BLaER1 treated with 17β-estradiol and CSF1 and Interleukin-3, amounts not matched to agents 10 nM and 100 nM (cell line): ENCODE data around the gene FGF9.

Source experiments
- H3K27ac ChIP-seq, 11 experiments: shearing (Covaris generic); formaldehyde crosslinking; 2 replicates each; pipeline ENCODE4 v1.8.1; 2022
- H3K27me3 ChIP-seq, 11 experiments: shearing (Covaris generic); formaldehyde crosslinking; 2 replicates each; pipeline ENCODE4 v1.8.1; 2022
- H3K36me3 ChIP-seq, 11 experiments: shearing (Covaris generic); formaldehyde crosslinking; 2 replicates each; pipeline ENCODE4 v1.8.1; 2022
- H3K4me1 ChIP-seq, 10 experiments: shearing (Covaris generic); formaldehyde crosslinking; 2 replicates each; pipeline ENCODE4 v1.8.1; 2022
- H3K4me2 ChIP-seq, 11 experiments: shearing (Covaris generic); formaldehyde crosslinking; 2 replicates each; pipeline ENCODE4 v1.8.1; 2022
- H3K4me3 ChIP-seq, 10 experiments: shearing (Covaris generic); formaldehyde crosslinking; 2 replicates each; pipeline ENCODE4 v1.8.1; 2022
- H3K9ac ChIP-seq, 11 experiments: shearing (Covaris generic); formaldehyde crosslinking; 2 replicates each; pipeline ENCODE4 v1.8.1; 2022
- H3K9me3 ChIP-seq, 11 experiments: shearing (Covaris generic); formaldehyde crosslinking; replicated peaks in 1 of 11; 2 replicates each; pipeline ENCODE4 v1.8.1; 2022
- H4K20me1 ChIP-seq, 11 experiments: shearing (Covaris generic); formaldehyde crosslinking; 2 replicates each; pipeline ENCODE4 v1.8.1; 2022
- Cebpa-rat ChIP-seq, 11 experiments: shearing (Covaris generic); IDR thresholded peaks; 2 replicates each; pipeline ENCODE4 v1.8.1; 2022

The FGF9 gene

DNA sequence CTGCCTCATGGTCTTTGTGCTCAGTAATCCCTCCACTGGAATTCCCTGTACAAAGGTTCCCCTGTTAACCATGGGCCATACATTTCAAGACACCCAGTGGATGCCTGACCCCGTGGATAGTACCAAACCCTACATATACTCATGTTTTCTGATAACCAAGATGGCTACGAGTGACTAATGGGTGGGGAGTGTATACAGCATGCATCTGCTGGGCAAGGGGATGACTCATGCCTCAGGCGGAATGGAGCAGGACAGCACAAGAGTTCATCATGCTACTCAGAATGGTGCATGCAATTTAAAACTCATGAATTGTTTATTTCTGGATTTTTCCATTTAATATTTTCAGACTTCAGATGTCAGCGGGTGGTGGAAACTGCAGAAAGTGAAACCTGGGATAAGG lies 13.3 kb upstream of the FGF9 start:
- Histone ChIP-seq H3K36me3 (peaks cover 0 to 20% (median 0%) of the 10 kb centered on the region in 11 experiments; a peak in 3 of 22 replicates), H3K27ac (no peak overlapping the region), H3K9me3 (peaks cover 32 to 73% (median 53%) of the 10 kb centered on the region in 11 experiments), H3K4me3 (no peak overlapping the region), H3K4me2 (no peak overlapping the region), H3K4me1 (peaks cover 0 to 10% (median 0%) of the 10 kb centered on the region in 10 experiments; a peak in 5 of 20 replicates), H3K9ac (no peak overlapping the region), H3K27me3 (no peaks in the 10 kb centered on the region), H4K20me1 (no peaks in the 10 kb centered on the region)
- no peak for TF ChIP-seq Cebpa-rat (IDR thresholded peaks at IDR 0.05)

DNA sequence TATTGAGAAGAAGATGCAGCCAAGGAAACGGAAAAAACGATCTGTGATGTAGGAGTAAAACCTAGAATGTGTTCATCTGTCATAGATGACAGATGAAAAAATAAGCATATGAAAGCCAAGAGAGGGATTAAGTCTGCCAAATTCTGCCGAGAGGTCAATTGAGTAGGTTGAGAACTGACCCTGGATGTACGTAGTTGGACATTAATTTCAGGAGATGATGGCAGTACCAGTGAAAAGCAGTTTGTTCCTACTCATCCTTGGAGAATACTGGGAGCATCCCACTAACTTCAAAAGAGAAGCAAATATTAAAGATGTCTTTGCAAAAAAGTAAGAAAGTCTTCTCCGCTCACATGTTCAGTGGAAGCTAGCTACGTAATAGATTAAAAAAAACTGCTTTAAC lies 11.8 kb upstream of the FGF9 start:
- no peak for TF ChIP-seq Cebpa-rat (IDR thresholded peaks at IDR 0.05)
- Histone ChIP-seq H3K36me3 (peaks cover 0 to 17% (median 0%) of the 10 kb centered on the region in 11 experiments; a peak in 3 of 22 replicates), H3K4me1 (no peaks in the 10 kb centered on the region), H3K27ac (no peak overlapping the region), H3K9me3 (peaks cover 32 to 63% (median 55%) of the 10 kb centered on the region in 11 experiments), H3K4me2 (no peak overlapping the region), H3K27me3 (no peaks in the 10 kb centered on the region), H3K9ac (no peak overlapping the region), H3K4me3 (no peak overlapping the region), H4K20me1 (no peaks in the 10 kb centered on the region)

DNA sequence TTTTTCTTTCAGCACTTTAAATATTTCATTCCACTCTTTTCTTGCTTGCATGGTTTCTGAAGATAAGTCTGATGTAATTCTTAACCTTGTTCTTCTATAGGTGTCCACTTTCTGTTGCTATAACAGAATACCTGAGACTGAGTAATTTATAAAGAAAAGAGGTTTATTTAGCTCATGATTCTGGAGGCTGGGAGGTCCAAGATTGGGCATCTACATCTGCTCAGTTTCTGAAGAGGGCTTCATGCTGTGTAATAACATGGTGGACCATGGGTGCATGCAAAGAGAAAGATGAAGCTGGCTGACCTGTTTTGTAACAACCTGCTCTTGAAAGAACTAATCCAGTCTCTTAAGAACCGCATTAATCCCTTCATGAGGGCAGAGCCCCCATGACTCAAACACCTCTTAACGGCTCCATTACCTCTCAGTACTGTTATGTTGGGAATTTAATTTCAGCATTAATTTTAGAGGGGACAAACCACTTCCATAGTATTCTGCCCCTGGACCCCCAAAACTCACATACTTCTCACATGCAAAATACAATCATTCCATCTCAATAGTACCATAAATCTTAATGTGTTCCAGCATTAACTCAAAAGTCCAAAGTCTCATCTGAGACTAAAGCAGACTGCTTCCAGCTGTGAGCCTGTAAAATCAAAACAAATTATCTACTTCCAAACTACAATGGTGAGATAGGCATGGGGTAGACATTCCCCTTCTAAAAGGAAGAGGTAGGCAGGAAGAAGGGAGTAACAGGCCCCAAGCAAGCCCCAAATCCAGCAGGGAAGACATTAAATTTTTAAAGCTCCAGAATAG lies 9.6 kb upstream of the FGF9 start:
- H3K36me3 ChIP-seq, result peaks cover 0 to 12% (median 0%) of the 10 kb centered on the region in 11 experiments; a peak in 3 of 22 replicates
- no peaks in the 10 kb centered on the region for H3K4me1 ChIP-seq
- no peak overlapping the region for H3K9ac ChIP-seq
- no peaks in the 10 kb centered on the region for H3K27me3 ChIP-seq
- TF ChIP-seq Cebpa-rat (IDR thresholded peaks at IDR 0.05), result no peak
- H3K4me3 ChIP-seq, result no peak overlapping the region
- H3K9me3 ChIP-seq, result peaks cover 22 to 43% (median 34%) of the 10 kb centered on the region in 11 experiments
- no peaks in the 10 kb centered on the region for H4K20me1 ChIP-seq
- no peak overlapping the region for H3K4me2 ChIP-seq
- H3K27ac ChIP-seq, result no peak overlapping the region

GRCh38 chr13:21663197-21663596 lies 7.7 kb upstream of the FGF9 start:
- no peak for TF ChIP-seq Cebpa-rat (IDR thresholded peaks at IDR 0.05)
- H3K36me3 ChIP-seq, result peaks cover 0 to 12% (median 0%) of the 10 kb centered on the region in 11 experiments; a peak in 3 of 22 replicates

DNA sequence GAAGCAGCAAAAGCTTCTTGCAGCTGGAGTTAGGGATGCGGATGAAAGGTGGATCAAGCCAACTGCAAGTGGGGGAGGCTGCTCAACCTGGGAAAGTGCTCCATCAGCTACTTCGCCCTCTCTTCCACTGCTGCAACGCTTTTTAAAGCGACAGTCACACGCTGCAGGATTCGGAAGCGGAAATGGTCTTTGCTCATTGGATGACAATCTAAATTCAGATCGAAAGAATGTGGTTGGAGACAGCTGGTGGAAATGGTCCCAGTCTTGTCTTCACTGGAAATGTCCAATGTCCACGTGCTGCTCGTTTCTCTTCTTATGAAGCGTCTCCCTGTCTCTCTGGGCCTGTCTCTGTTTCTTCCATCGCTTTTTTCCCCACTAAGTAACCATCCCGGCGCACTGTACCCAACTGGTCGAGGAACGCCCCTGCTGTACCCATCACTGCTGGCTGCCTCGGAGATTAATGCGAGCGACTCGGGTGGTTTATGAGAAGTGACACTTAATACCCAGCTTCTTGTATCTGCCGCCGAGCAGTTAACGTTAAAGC lies 2.1 kb upstream of the FGF9 start:
- Histone ChIP-seq H3K4me2 (peak overlapping the region; percentile 79 to 97 (median 86)), H3K4me1 (peaks cover 15 to 36% (median 21%) of the 10 kb centered on the region in 10 experiments), H3K4me3 (peak overlapping the region; percentile 75 to 93 (median 86))

More at GRCh38 chr13:21663197-21663596, 7.7 kb upstream of the FGF9 start:
- H3K27me3 ChIP-seq, result no peaks in the 10 kb centered on the region
- no peak overlapping the region for H3K9ac ChIP-seq
- peaks cover 11 to 26% (median 17%) of the 10 kb centered on the region in 11 experiments; a peak in 21 of 22 replicates for H3K9me3 ChIP-seq
- no peak overlapping the region for H3K4me3 ChIP-seq
- H3K27ac ChIP-seq, result no peak overlapping the region
- H3K4me2 ChIP-seq, result no peak overlapping the region
- H4K20me1 ChIP-seq, result no peaks in the 10 kb centered on the region
- H3K4me1 ChIP-seq, result peaks cover 5 to 11% (median 9%) of the 10 kb centered on the region in 10 experiments

GRCh38 chr13:21670006-21670882 lies 629 bp upstream of the FGF9 start:
- Histone ChIP-seq H3K9me3 (no peaks in the 10 kb centered on the region), H3K27ac (peak overlapping the region; percentile 69 to 99 (median 99)), H3K36me3 (no peaks in the 10 kb centered on the region), H3K4me2 (peak overlapping the region; percentile 79 to 97 (median 86)), H3K4me3 (peak overlapping the region; percentile 75 to 93 (median 86)), H3K27me3 (peaks cover 0 to 9% (median 0%) of the 10 kb centered on the region in 11 experiments; a peak in 2 of 22 replicates), H3K9ac (peak overlapping the region; percentile 86 to 100 (median 98)), H3K4me1 (peaks cover 15 to 36% (median 21%) of the 10 kb centered on the region in 10 experiments), H4K20me1 (peaks cover 0 to 32% (median 17%) of the 10 kb centered on the region in 11 experiments; a peak in 13 of 22 replicates)
- TF ChIP-seq Cebpa-rat (IDR thresholded peaks at IDR 0.05), result no peak

More for the DNA sequence above, 2.1 kb upstream of the FGF9 start:
- Histone ChIP-seq H3K27ac (peak overlapping the region; percentile 69 to 99 (median 99); a peak in 21 of 22 replicates), H3K9ac (peak overlapping the region; percentile 86 to 100 (median 98); a peak in 21 of 22 replicates), H3K36me3 (no peaks in the 10 kb centered on the region), H3K9me3 (no peaks in the 10 kb centered on the region), H4K20me1 (peaks cover 0 to 29% (median 17%) of the 10 kb centered on the region in 11 experiments; a peak in 12 of 22 replicates), H3K27me3 (peaks cover 0 to 9% (median 0%) of the 10 kb centered on the region in 11 experiments; a peak in 2 of 22 replicates)
- no peak for TF ChIP-seq Cebpa-rat (IDR thresholded peaks at IDR 0.05)

DNA sequence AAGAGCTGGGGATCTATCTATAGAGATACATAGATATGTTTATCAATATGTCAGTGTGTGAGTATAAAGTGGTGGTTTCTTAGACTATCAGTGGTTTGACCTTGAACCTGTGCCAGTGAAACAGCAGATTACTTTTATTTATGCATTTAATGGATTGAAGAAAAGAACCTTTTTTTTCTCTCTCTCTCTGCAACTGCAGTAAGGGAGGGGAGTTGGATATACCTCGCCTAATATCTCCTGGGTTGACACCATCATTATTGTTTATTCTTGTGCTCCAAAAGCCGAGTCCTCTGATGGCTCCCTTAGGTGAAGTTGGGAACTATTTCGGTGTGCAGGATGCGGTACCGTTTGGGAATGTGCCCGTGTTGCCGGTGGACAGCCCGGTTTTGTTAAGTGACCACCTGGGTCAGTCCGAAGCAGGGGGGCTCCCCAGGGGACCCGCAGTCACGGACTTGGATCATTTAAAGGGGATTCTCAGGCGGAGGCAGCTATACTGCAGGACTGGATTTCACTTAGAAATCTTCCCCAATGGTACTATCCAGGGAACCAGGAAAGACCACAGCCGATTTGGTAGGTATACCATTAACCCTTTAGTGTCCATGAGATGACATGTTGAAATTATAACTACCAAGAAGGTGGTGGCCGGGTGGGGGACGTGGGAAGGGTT lies 880 bp downstream of the FGF9 start:
- Histone ChIP-seq H3K4me3 (peak overlapping the region; percentile 75 to 93 (median 86)), H3K4me1 (peaks cover 27 to 51% (median 34%) of the 10 kb centered on the region in 10 experiments), H3K27ac (peak overlapping the region in 9 of 11 experiments; percentile 85 to 99 (median 99); a peak in 19 of 22 replicates), H3K36me3 (peaks cover 0 to 4% (median 0%) of the 10 kb centered on the region in 11 experiments; a peak in 3 of 22 replicates), H4K20me1 (peaks cover 0 to 47% (median 32%) of the 10 kb centered on the region in 11 experiments; a peak in 15 of 22 replicates), H3K4me2 (peak overlapping the region; percentile 79 to 97 (median 86)), H3K9ac (peak overlapping the region; percentile 86 to 100 (median 98)), H3K27me3 (peaks cover 0 to 9% (median 0%) of the 10 kb centered on the region in 11 experiments; a peak in 2 of 22 replicates), H3K9me3 (no peaks in the 10 kb centered on the region)
- TF ChIP-seq Cebpa-rat (IDR thresholded peaks at IDR 0.05), result no peak

GRCh38 chr13:21672287-21672680 lies 1.4 kb downstream of the FGF9 start:
- H3K4me1 ChIP-seq, result peaks cover 32 to 57% (median 39%) of the 10 kb centered on the region in 10 experiments
- H3K9ac ChIP-seq, result peak overlapping the region; percentile 86 to 100 (median 98); a peak in 21 of 22 replicates
- peak overlapping the region; percentile 79 to 97 (median 86) for H3K4me2 ChIP-seq
- H3K4me3 ChIP-seq, result peak overlapping the region; percentile 75 to 93 (median 86)
- peaks cover 0 to 9% (median 0%) of the 10 kb centered on the region in 11 experiments; a peak in 6 of 22 replicates for H3K36me3 ChIP-seq
- peaks cover 0 to 9% (median 0%) of the 10 kb centered on the region in 11 experiments; a peak in 2 of 22 replicates for H3K27me3 ChIP-seq
- H3K27ac ChIP-seq, result peak overlapping the region in 10 of 11 experiments; percentile 15 to 99 (median 99); a peak in 19 of 22 replicates
- H4K20me1 ChIP-seq, result peaks cover 0 to 52% (median 37%) of the 10 kb centered on the region in 11 experiments; a peak in 16 of 22 replicates
- TF ChIP-seq Cebpa-rat (IDR thresholded peaks at IDR 0.05), result no peak
- no peaks in the 10 kb centered on the region for H3K9me3 ChIP-seq
